Erythroblast (primary cell): ENCODE measurements around the gene FOXP1.

ENCODE experiments used
- GATA1 ChIP-seq: IDR thresholded peaks from 2 replicates; pipeline ENCODE4 v1.6.1; 2011; ENCODE audit warnings: low read depth, mild to moderate bottlenecking, control low read depth, low read length, moderate library complexity
- POLR2A ChIP-seq: IDR thresholded peaks from 2 replicates; pipeline ENCODE4 v1.6.1; 2011; ENCODE audit warnings: mild to moderate bottlenecking, low read length

- TF ChIP-seq POLR2A: no peak
- TF ChIP-seq GATA1: no peak
Measured at GRCh38 chr3:71355862-71356261, 227.7 kb downstream of the FOXP1 start.
